HUES64 (cell line): Measurements from ENCODE around the gene ZCCHC3.
A peak's percentile ranks its signal among the peaks of the same experiment; 100 is the strongest.
"Not testable (repeated sequence)": the region's sequence is repeated elsewhere in the genome, so short reads cannot be mapped to it uniquely, and the experiment has no call there.

Experiments used
- H3K27ac ChIP-seq: 2 replicates; pipeline ENCODE4 v1.7.0; 2013; ENCODE audit warnings: low read depth, low read length, inconsistent platforms
- H3K27me3 ChIP-seq: 2 replicates; pipeline ENCODE4 v1.6.1; 2013; ENCODE audit warnings: mild to moderate bottlenecking, low read length; ENCODE audit not compliant: insufficient read depth
- H3K36me3 ChIP-seq: 2 replicates; pipeline ENCODE4 v1.6.1; 2013; ENCODE audit warnings: mild to moderate bottlenecking, low read length; ENCODE audit not compliant: insufficient read depth
- H3K4me1 ChIP-seq: 2 replicates; pipeline ENCODE4 v1.6.1; 2013; ENCODE audit warnings: mild to moderate bottlenecking, low read length, moderate library complexity; ENCODE audit not compliant: insufficient read depth
- H3K4me3 ChIP-seq: 2 replicates; pipeline ENCODE4 v1.5.1; 2013; ENCODE audit warnings: mild to moderate bottlenecking, low read length, moderate library complexity
- H3K9ac ChIP-seq: 2 replicates; pipeline ENCODE4 v1.6.1; 2013; ENCODE audit warnings: mild to moderate bottlenecking, low read depth, low read length
- H3K9me3 ChIP-seq: 2 replicates; pipeline ENCODE4 v1.6.1; 2013; ENCODE audit warnings: low read depth, low read length; ENCODE audit not compliant: insufficient read depth
- WGBS: fragments of 150-250, 120-280 bp; methylation state at CpG from one replicate; pipeline ENCODE4 v1.1.7; 2013; ENCODE audit warnings: missing lambda C conversion rate; 5-methylcytosine and 5-hydroxymethylcytosine counted together

The ZCCHC3 gene

DNA sequence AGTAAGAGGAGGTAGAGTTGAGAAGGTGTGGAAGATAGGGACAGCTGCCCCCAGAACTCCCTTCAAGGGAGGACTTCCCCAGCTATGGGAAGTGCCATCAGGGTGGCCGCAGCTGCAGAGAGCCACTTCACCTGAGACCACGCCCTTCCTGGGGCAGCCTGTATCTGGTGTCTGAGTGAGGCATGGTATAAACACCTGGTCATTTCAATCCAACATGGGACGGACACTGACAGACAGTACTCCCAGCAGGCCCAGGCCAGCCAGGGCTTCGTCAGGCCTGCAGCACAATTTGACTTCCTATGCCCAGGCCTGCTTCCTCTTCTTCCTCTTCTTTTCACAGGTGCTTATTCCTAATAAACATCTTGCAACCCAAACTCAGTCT, 32.5 kb downstream of the ZCCHC3 start:
- peaks cover 9% of the 10 kb centered on the region for H3K36me3 ChIP-seq
- H3K9ac ChIP-seq, result no peak overlapping the region
- H3K27me3 ChIP-seq, result no peaks in the 10 kb centered on the region
- no peak overlapping the region for H3K4me3 ChIP-seq
- no peak overlapping the region for H3K27ac ChIP-seq
- 83% methylated on average over 4 of the region's 4 CpGs for WGBS
- peaks cover 22% of the 10 kb centered on the region for H3K4me1 ChIP-seq
- H3K9me3 ChIP-seq, result no peaks in the 10 kb centered on the region

DNA sequence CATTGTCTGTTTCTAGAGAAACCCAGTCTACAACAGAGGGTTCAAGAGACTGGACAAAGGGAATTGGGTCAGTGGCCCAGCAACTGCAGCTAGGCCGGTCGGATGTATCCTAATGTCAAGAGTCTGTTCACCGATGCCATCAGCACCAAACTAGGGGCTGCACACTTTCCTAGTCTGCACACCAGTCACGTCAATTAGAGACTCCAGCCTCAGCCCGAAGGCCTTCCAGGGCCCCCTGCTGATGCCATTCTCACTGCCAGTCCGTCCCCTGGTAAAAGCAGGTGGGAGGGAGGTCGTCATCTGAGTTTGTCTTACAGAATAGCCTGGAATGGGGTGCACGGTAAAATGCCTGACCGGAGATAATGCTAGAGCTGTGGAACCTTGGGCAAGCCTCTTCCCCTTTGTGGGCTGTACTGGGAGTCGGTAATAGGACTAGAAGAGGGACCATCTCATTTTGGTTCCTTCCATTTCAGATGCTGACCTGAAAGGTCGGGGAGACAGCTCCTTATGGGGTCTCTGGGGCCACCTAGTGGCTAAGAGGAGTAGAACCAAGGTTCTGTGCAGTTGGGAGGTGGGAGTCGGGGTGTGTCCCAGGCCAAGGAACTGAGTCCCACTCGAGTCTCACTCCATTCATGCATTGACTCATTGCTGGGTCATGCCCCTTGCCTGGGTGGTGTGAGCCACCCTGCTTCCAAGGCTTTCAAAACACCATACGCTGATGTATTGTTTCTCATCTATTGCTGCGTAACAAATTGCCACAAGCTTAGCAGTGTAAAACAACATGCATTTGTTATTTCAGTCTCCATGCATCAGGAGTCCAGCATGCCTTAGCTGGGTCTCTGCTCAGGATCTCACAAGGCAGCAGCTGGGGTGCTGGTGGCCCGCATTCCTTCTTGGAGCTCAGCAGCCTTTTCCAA, 33.1 kb downstream of the ZCCHC3 start:
- Histone ChIP-seq H3K4me1 (peaks cover 22% of the 10 kb centered on the region), H3K27ac (no peak overlapping the region), H3K36me3 (peaks cover 9% of the 10 kb centered on the region), H3K9ac (no peak overlapping the region), H3K4me3 (no peak overlapping the region), H3K27me3 (0 out of 2 replicates have a peak, but pooled peaks cover 2% of the 10 kb centered on the region), H3K9me3 (no peaks in the 10 kb centered on the region)
- 48% methylated on average over 16 of the region's 16 CpGs for WGBS

DNA sequence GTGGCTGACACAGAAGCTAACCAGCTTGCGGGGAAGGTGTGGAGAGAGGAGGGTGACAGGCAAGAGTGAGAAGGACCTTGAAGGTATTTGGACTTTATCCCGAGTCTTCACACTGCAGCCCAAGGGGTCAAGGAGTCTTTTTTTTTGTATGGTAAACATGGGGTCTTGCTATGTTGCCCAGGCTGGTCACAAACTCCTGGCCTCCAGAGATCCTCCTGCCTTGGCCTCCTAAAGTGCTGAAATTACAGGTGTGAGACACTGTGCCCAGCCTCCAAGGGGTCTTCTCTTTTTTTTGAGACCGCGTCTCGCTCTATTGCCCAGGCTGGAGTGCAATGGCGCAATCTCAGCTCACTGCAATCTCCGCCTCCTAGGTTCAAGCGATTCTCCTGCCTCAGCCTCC, 37.2 kb downstream of the ZCCHC3 start:
- Histone ChIP-seq H3K4me3 (no peak overlapping the region), H3K4me1 (peaks cover 9% of the 10 kb centered on the region), H3K27me3 (peaks cover 12% of the 10 kb centered on the region), H3K9me3 (no peaks in the 10 kb centered on the region), H3K9ac (no peak overlapping the region), H3K36me3 (no peaks in the 10 kb centered on the region), H3K27ac (no peak overlapping the region)
- WGBS, result 97% methylated on average over 8 of the region's 8 CpGs

DNA sequence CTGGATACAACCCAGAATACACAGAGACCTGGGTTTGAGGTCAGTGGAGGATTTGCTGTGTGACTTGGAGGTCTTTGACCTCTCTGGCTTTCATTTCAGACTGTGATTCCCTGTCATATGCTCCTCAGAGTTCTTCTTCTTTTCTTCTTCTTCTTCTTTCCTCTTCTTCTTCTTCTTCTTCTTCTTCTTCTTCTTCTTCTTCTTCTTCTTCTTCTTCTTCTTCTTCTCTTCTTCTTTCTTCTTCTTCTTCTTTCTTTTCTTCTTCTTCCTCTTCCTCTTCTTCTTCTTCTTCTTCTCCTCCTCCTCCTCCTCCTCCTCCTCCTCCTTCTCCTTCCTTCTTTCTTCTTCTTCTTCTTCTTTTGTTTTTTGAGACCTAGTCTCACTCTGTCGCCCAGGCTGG, 38.7 kb downstream of the ZCCHC3 start:
- H3K4me3 ChIP-seq, H3K36me3 ChIP-seq, H3K4me1 ChIP-seq, H3K9ac ChIP-seq, H3K27ac ChIP-seq, H3K9me3 ChIP-seq: not testable (repeated sequence)
- peaks cover 12% of the 10 kb centered on the region for H3K27me3 ChIP-seq
- WGBS, result 74% methylated on average over 1 of the region's 1 CpG

DNA sequence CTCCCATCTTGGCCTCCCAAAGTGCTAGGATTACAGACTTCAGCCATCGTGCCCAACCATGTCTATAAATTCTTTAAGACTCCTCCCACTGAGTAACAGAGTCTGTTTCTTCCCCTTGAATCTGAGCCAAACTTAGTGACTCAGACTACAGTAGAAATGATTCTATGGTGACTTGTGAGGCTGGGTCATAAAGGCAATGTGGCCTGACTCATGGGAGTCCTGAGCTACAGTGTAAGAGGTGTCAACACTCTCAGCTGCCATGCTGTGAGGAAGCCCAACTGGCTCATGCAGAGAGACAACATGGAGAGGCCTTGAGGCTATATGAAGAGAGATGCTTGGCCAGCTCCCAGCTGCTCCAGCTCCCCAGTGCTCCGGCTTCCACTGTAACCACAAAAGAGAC, 44.3 kb downstream of the ZCCHC3 start:
- Histone ChIP-seq H3K4me3 (no peak overlapping the region), H3K9ac (no peak overlapping the region), H3K27ac (no peak overlapping the region), H3K27me3 (peaks cover 7% of the 10 kb centered on the region), H3K36me3 (no peaks in the 10 kb centered on the region), H3K4me1 (peaks cover 5% of the 10 kb centered on the region; the same call in 1 of the 2 replicates), H3K9me3 (no peaks in the 10 kb centered on the region)
- WGBS, result 83% methylated on average over 2 of the region's 2 CpGs

DNA sequence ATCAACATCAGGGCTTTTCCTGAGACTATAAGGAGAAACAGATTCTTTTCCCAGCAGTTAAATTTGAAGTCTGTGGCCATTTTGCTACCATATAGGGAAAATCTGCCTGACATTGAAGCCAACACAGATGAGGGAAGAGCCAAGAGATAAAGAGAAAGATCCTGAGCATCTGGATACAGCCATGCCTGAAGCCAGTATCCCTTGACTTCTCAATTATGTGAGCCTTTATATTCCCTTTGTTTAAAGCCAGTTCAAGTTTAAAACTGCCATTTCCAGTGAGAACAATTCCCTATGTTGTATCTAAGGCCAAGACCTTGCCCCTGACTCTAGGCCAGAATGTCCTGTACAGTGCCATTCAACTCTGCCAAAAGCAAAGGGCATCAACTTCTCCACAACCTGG, 45.7 kb downstream of the ZCCHC3 start:
- no peaks in the 10 kb centered on the region for H3K9me3 ChIP-seq

DNA sequence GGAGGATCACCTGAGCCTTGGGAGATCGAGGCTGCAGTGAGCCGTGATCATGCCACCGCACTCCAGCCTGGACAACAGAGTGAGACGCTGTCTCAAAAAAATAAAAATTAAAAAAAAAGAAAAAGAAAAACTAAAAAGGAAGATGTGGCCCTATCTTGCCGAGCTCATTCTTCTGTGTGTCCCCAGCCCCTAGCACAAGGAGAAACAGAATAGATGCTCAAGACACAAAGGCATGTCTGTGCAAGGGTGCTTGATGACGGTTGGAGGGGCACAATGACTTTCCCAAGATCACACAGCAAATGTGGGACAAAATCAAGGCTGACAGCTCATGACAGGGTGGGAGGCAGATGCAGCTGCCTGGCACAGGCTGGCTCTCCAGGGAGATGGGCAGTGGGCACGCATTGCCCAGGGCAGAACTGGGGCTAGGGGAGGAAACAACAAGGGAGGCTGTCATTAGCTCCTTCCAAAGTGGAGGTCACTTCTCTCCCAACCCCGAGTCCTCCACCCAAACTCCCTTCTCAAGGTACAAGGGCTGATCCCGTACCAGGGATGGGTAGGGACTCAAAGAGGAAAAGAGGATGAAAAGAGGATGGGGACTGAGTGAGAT, 48.8 kb downstream of the ZCCHC3 start:
- Histone ChIP-seq H3K4me1 (peaks cover 15% of the 10 kb centered on the region), H3K27ac (no peak overlapping the region), H3K36me3 (no peaks in the 10 kb centered on the region), H3K4me3 (peak overlapping the region; percentile 66), H3K9ac (no peak overlapping the region), H3K9me3 (no peaks in the 10 kb centered on the region), H3K27me3 (peaks cover 3% of the 10 kb centered on the region; the same call in 1 of the 2 replicates)
- 68% methylated on average over 9 of the region's 9 CpGs for WGBS

More for the DNA sequence above, 45.7 kb downstream of the ZCCHC3 start:
- peaks cover 4% of the 10 kb centered on the region for H3K27me3 ChIP-seq
- H3K27ac ChIP-seq, result no peak overlapping the region
- no peaks in the 10 kb centered on the region for H3K36me3 ChIP-seq
- H3K9ac ChIP-seq, result no peak overlapping the region
- H3K4me1 ChIP-seq, result peaks cover 5% of the 10 kb centered on the region; the same call in 1 of the 2 replicates
- H3K4me3 ChIP-seq, result no peak overlapping the region

DNA sequence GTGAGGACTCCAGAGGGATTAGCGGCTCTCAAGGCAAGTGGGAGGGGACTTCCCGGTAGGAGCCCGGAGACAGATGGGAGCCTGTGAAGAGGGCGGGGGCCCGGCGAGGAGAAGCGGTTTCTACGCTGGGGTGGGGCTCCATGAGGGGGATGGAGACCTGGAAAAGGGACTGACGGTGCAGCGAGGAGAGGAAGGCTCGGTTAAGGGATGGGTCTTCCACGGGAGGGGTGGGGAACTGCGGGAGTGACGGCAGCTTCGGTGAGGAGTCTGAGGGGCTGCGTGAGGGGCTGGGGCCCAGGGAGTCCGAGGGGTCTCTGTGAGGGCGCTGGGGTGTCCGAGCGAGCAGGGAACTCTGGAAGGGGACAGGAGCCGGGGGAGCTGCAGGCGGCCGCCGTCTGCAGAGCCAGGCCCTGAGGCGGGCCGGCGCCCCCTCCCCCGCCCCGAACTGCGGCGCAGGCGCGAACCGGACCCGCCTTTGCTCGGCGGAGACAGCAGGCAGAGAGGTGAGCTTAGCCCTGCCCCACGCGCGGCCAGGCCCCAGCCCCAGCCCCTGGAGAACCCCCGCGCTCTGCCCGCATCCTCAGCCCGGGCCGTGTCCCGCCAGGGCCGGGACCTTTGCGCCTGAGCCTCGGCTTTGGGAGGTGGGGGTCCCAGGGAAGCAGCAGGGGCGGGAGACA, 49.4 kb downstream of the ZCCHC3 start, which contains the start of gene NRSN2:
Gene NRSN2 (plus strand): TSS at position 472 of the 677 bp plus-strand sequence. CDS start 2,533 bp downstream, outside the sequence.
- peaks cover 15% of the 10 kb centered on the region for H3K4me1 ChIP-seq
- peak within 1 kb of the TSS; percentile 64 for H3K9ac ChIP-seq
- H3K9me3 ChIP-seq, result no peaks in the 10 kb centered on the region
- no peaks in the 10 kb centered on the region for H3K36me3 ChIP-seq
- under 1% methylated on average over 50 of the region's 50 CpGs for WGBS
- peak within 1 kb of the TSS; percentile 82; the same call in 1 of the 2 replicates for H3K27ac ChIP-seq
- peak within 1 kb of the TSS; percentile 66 for H3K4me3 ChIP-seq
- H3K27me3 ChIP-seq, result peaks cover 3% of the 10 kb centered on the region; the same call in 1 of the 2 replicates

DNA sequence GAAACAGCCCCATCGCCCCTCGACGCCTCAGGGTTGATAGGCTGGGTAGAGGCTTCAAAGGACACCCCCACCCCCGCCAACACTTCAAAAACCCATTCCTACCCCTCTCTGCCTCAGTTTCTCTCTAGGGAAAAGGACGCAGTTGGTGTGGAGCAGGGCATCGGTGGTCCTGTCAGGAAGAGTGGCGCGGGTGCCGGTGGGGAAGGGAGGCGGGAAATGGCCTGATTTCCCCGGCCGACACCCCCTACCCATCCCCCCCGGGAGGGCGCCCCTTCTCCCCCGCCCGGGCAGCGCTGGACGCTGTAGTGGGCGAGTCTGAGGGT, 49.9 kb downstream of the ZCCHC3 start:
- Histone ChIP-seq H3K4me1 (peaks cover 15% of the 10 kb centered on the region), H3K27ac (peak overlapping the region; percentile 82; the same call in 1 of the 2 replicates), H3K9ac (peak overlapping the region; percentile 64; the same call in 1 of the 2 replicates), H3K27me3 (peaks cover under 1% of the 10 kb centered on the region; the same call in 1 of the 2 replicates), H3K36me3 (no peaks in the 10 kb centered on the region), H3K4me3 (peak overlapping the region; percentile 66), H3K9me3 (no peaks in the 10 kb centered on the region)
- 0% methylated on average over 14 of the region's 19 CpGs for WGBS

DNA sequence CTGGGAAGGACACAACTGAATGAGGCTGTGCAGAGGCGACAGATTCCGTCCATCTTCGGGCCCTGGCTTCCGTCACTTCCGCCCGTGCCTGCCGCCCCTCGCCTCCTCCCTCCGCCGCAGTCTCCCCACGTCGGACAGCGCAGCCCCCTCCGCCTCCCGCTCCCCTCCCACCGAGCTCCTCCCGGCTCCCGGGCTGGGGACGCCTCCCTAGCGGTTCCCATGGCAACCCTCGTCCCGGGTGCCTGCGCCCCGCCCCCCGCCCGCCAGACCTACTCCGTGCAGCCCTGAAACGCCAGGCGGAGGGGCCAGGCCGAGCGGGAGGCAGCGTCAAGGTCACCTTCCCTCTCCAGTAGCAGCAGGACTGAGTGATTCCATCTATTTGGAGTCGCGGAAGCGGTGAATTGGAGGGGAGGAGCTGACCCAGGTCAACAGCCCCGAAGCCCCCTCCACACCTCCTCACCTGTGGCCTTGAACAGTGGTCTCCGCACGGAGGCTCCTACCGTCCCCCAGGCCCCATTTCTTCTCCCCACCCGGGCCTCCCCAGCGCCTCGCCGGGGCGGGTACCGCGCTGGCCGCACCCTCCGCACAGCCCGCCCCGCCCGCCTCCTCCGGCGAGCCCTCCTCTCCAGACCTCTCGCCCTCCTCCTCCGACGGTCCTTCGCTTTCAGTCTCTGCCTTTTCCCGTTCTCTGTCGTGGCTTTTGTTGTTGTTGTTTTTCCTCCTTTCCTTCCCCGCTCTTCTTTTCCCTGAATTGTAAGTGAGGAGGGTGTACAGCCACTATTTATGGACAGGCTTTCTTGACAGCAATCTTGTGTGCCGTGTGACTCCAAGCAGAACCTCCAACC, 50.5 kb downstream of the ZCCHC3 start:
- H3K4me1 ChIP-seq, result peaks cover 15% of the 10 kb centered on the region
- under 1% methylated on average over 57 of the region's 61 CpGs for whole genome bisulfite sequencing
- H3K4me3 ChIP-seq, result peak overlapping the region; percentile 66
- H3K9me3 ChIP-seq, result no peaks in the 10 kb centered on the region
- H3K27me3 ChIP-seq, result no peaks in the 10 kb centered on the region
- H3K9ac ChIP-seq, result peak overlapping the region; percentile 64
- H3K27ac ChIP-seq, result peak overlapping the region; percentile 82; the same call in 1 of the 2 replicates
- H3K36me3 ChIP-seq, result no peaks in the 10 kb centered on the region
